Measurements from ENCODE around the gene SIDT1.

The SIDT1 gene

GRCh38 chr3:113663324-113663750, 131.0 kb downstream of the SIDT1 start:
- no peak for DNase-seq (ENCODE audit: low spot score)
- CTCF ChIA-PET, result interaction anchor here (0.6 kb wide), 2 partner anchors 140 to 160 kb away, joined by 3 to 5 read pairs; no protein-coding TSS in a partner anchor
- POLR2A ChIA-PET (ENCODE audit: low non-redundant PET), result no interaction called here
- H3K27ac ChIP-seq, result no peak overlapping the region
- no peak for TF ChIP-seq CTCF (conservative IDR thresholded peaks at IDR 0.05; ENCODE audit: low read depth)

GRCh38 chr3:113663761-113664160, 131.4 kb downstream of the SIDT1 start:
- no peak overlapping the region for H3K27ac ChIP-seq
- TF ChIP-seq CTCF (conservative IDR thresholded peaks at IDR 0.05; ENCODE audit: low read depth), result no peak
- ChIA-PET POLR2A (ENCODE audit: low non-redundant PET) (no interaction called here), CTCF (interaction anchor here (0.6 kb wide), 1 partner anchor 140 kb away, joined by 3 read pairs; no protein-coding TSS in a partner anchor)
- DNase-seq (ENCODE audit: low spot score), result no peak

- no peak overlapping the region for H3K27ac ChIP-seq
- DNase-seq (ENCODE audit: low spot score), result no peak
- TF ChIP-seq CTCF (conservative IDR thresholded peaks at IDR 0.05; ENCODE audit: low read depth), result no peak
- ChIA-PET CTCF (no interaction called here), POLR2A (ENCODE audit: low non-redundant PET) (no interaction called here)
Measured at GRCh38 chr3:113664523-113665094, 132.3 kb downstream of the SIDT1 start.

- DNase-seq (ENCODE audit: low spot score), result no peak
- no peak for TF ChIP-seq CTCF (conservative IDR thresholded peaks at IDR 0.05; ENCODE audit: low read depth)
- POLR2A ChIA-PET (ENCODE audit: low non-redundant PET), result no interaction called here
- H3K27ac ChIP-seq, result no peak overlapping the region
- CTCF ChIA-PET, result no interaction called here
Measured at GRCh38 chr3:113668015-113668414, 135.7 kb downstream of the SIDT1 start.

- CTCF ChIA-PET, result interaction anchor here (0.6 to 0.7 kb wide), 2 partner anchors 159 to 1043 kb away, joined by 3 read pairs; no protein-coding TSS in a partner anchor
- POLR2A ChIA-PET (ENCODE audit: low non-redundant PET), result no interaction called here
- no peak overlapping the region for H3K27ac ChIP-seq
- no peak for TF ChIP-seq CTCF (conservative IDR thresholded peaks at IDR 0.05; ENCODE audit: low read depth)
- no peak for DNase-seq (ENCODE audit: low spot score)
Measured at GRCh38 chr3:113673593-113673992, 141.2 kb downstream of the SIDT1 start.

GRCh38 chr3:113676261-113676660, 143.9 kb downstream of the SIDT1 start:
- ChIA-PET POLR2A (ENCODE audit: low non-redundant PET) (no interaction called here), CTCF (no interaction called here)
- H3K27ac ChIP-seq, result no peak overlapping the region
- TF ChIP-seq CTCF (conservative IDR thresholded peaks at IDR 0.05; ENCODE audit: low read depth), result no peak
- no peak for DNase-seq (ENCODE audit: low spot score)

All from RWPE1 (cell line).